GM21515 (cell line): ENCODE measurements around the gene CACFD1.

Source experiments
- ATAC-seq: cut with Tn5 transposase; IDR thresholded peaks from one replicate; pipeline ENCODE4 v1.9.1; 2021; ENCODE audit not compliant: unreplicated experiment

Gene CACFD1

GRCh38 chr9:133496861-133497842 lies 37.4 kb downstream of the CACFD1 start:
- no peak for ATAC-seq

GRCh38 chr9:133499132-133499891 lies 39.5 kb downstream of the CACFD1 start:
- no peak for ATAC-seq

GRCh38 chr9:133499892-133500270 lies 40.1 kb downstream of the CACFD1 start:
- ATAC-seq: no peak

- ATAC-seq: no peak
Observed at GRCh38 chr9:133502112-133502511, 42.3 kb downstream of the CACFD1 start.

GRCh38 chr9:133505186-133505830 lies 45.5 kb downstream of the CACFD1 start:
- ATAC-seq: no peak

GRCh38 chr9:133505901-133506652 lies 46.3 kb downstream of the CACFD1 start:
- no peak for ATAC-seq

- no peak for ATAC-seq
Observed at GRCh38 chr9:133506653-133507038, 46.9 kb downstream of the CACFD1 start.

GRCh38 chr9:133507246-133507965 lies 47.6 kb downstream of the CACFD1 start:
- no peak for ATAC-seq

- no peak for ATAC-seq
Observed at GRCh38 chr9:133508046-133508445, 48.3 kb downstream of the CACFD1 start.

- no peak for ATAC-seq
Observed at GRCh38 chr9:133509179-133510083, 49.7 kb downstream of the CACFD1 start.

- ATAC-seq: no peak
Observed at GRCh38 chr9:133510926-133511505, 51.2 kb downstream of the CACFD1 start.

GRCh38 chr9:133511607-133512006 lies 51.8 kb downstream of the CACFD1 start:
- ATAC-seq: no peak

GRCh38 chr9:133512253-133513213 lies 52.8 kb downstream of the CACFD1 start:
- ATAC-seq: no peak

GRCh38 chr9:133513214-133514100 lies 53.7 kb downstream of the CACFD1 start:
- ATAC-seq: no peak

GRCh38 chr9:133514460-133515239 lies 54.9 kb downstream of the CACFD1 start:
- ATAC-seq: no peak

GRCh38 chr9:133515240-133515610 lies 55.4 kb downstream of the CACFD1 start:
- ATAC-seq: no peak
